MCF 10A (cell line): ENCODE measurements around the gene SACM1L. TPM values are rescaled to one million over a fixed set of nuclear protein-coding genes. Genes with fewer than 3 reads are reported as not detected.

ENCODE experiments used
- BruUV-seq: library from RNA; stranded (reverse); fragments of 400-500 nt; replicated peaks from 2 replicates; lab custom pipeline; 2021; lab: Mats Ljungman, UMichigan
- CTCF ChIA-PET: fragments of 300-600 bp; sonication (Branson Sonifier 250); formaldehyde crosslinking; extraction: SDS; loops from one replicate; lab custom pipeline; 2021; ENCODE audit warnings: antibody characterized with exemption, inconsistent platforms; lab: Yijun Ruan, JAX
- POLR2A ChIA-PET: fragments of 300-600, 350-650 bp; sonication (Branson Sonifier 250); formaldehyde crosslinking; extraction: SDS; loops from one replicate; lab custom pipeline; 2020; ENCODE audit warnings: antibody characterized with exemption, inconsistent platforms; lab: Yijun Ruan, JAX
- DNase-seq: peaks from one replicate; pipeline ENCODE4 v3.0.0-alpha.2; 2018; ENCODE audit not compliant: unreplicated experiment
- H3K27ac Mint-ChIP-seq: one replicate; pipeline ENCODE4 v1.8.0; 2022; ENCODE audit warnings: mild to moderate bottlenecking, low read depth, mixed read lengths; ENCODE audit not compliant: unreplicated experiment
- H3K27me3 Mint-ChIP-seq: one replicate; pipeline ENCODE4 v1.8.0; 2022; ENCODE audit warnings: mixed read lengths; ENCODE audit not compliant: insufficient read depth, unreplicated experiment
- H3K36me3 Mint-ChIP-seq: one replicate; pipeline ENCODE4 v1.8.0; 2022; ENCODE audit warnings: mild to moderate bottlenecking, moderate library complexity, mixed read lengths; ENCODE audit not compliant: insufficient read depth, unreplicated experiment
- H3K4me1 Mint-ChIP-seq: one replicate; pipeline ENCODE4 v1.8.0; 2022; ENCODE audit warnings: mixed read lengths; ENCODE audit not compliant: insufficient read depth, unreplicated experiment
- H3K4me3 Mint-ChIP-seq: one replicate; pipeline ENCODE4 v1.8.0; 2022; ENCODE audit warnings: mild to moderate bottlenecking, moderate library complexity, mixed read lengths; ENCODE audit not compliant: unreplicated experiment
- H3K9me3 Mint-ChIP-seq: one replicate; pipeline ENCODE4 v1.8.0; 2022; ENCODE audit warnings: mixed read lengths; ENCODE audit not compliant: unreplicated experiment
- CTCF ChIP-seq: fragments of 200-600 bp; IDR thresholded peaks from one replicate; pipeline ENCODE4 v1.8.0; 2022; ENCODE audit warnings: antibody characterized with exemption, mild to moderate bottlenecking; ENCODE audit not compliant: unreplicated experiment
- intact Hi-C: fragments of 100-400 bp; cut with micrococcal nuclease; formaldehyde crosslinking; loops from 2 replicates; pipeline ENCODE4 v1.14.1; 2022
- total RNA-seq: library from RNA; stranded (reverse); gene quantifications from 2 replicates; pipeline ENCODE4 v1.2.3, GENCODE V29; 2022

Gene SACM1L
- total RNA-seq, 1 experiment from 2014 or later = 39.3 TPM

GRCh38 chr3:45782381-45782780 lies 93.2 kb downstream of the SACM1L start:
- intact Hi-C loops = no loop called here
- POLR2A ChIA-PET = no interaction called here
- BruUV-seq = no TSS peak
- Mint-ChIP-seq H3K27ac (no peak overlapping the region), H3K36me3 (no peaks in the 10 kb centered on the region), H3K9me3 (no peaks in the 10 kb centered on the region), H3K27me3 (peaks cover 21% of the 10 kb centered on the region), H3K4me1 (no peaks in the 10 kb centered on the region), H3K4me3 (no peak overlapping the region)
- CTCF ChIA-PET = interaction anchor here (0.6 kb wide), 1 partner anchor 16 kb away, joined by 3 read pairs; no protein-coding TSS in a partner anchor
- TF ChIP-seq CTCF = no peak
- no peak for DNase-seq

- CTCF ChIA-PET = no interaction called here
- Mint-ChIP-seq H3K4me1 (no peaks in the 10 kb centered on the region), H3K9me3 (no peaks in the 10 kb centered on the region), H3K27me3 (peaks cover 25% of the 10 kb centered on the region), H3K4me3 (no peak overlapping the region), H3K36me3 (no peaks in the 10 kb centered on the region), H3K27ac (no peak overlapping the region)
- TF ChIP-seq CTCF = no peak
- POLR2A ChIA-PET = interaction anchor here (0.6 kb wide), 1 partner anchor 141 kb away, joined by 3 read pairs; no protein-coding TSS in a partner anchor
- DNase-seq = no peak
- intact Hi-C loops = no loop called here
- no TSS peak for BruUV-seq
Observed at GRCh38 chr3:45783667-45784066, 94.5 kb downstream of the SACM1L start.

GRCh38 chr3:45785605-45786150 lies 96.5 kb downstream of the SACM1L start:
- TF ChIP-seq CTCF = no peak
- no peak overlapping the region for H3K4me3 Mint-ChIP-seq
- no peaks in the 10 kb centered on the region for H3K36me3 Mint-ChIP-seq
- no peak for DNase-seq
- peaks cover 34% of the 10 kb centered on the region for H3K27me3 Mint-ChIP-seq
- CTCF ChIA-PET = no interaction called here
- POLR2A ChIA-PET = no interaction called here
- no TSS peak for BruUV-seq
- H3K9me3 Mint-ChIP-seq = peaks cover 15% of the 10 kb centered on the region
- H3K27ac Mint-ChIP-seq = no peak overlapping the region
- no peaks in the 10 kb centered on the region for H3K4me1 Mint-ChIP-seq
- intact Hi-C loops = no loop called here

GRCh38 chr3:45786801-45787495 lies 97.8 kb downstream of the SACM1L start:
- H3K27me3 Mint-ChIP-seq = peaks cover 40% of the 10 kb centered on the region
- BruUV-seq = no TSS peak
- no peak overlapping the region for H3K4me3 Mint-ChIP-seq
- CTCF ChIA-PET = interaction anchor here (0.6 kb wide), 1 partner anchor 25 kb away, joined by 5 read pairs; no protein-coding TSS in a partner anchor
- peaks cover 17% of the 10 kb centered on the region for H3K9me3 Mint-ChIP-seq
- POLR2A ChIA-PET = no interaction called here
- no peak for TF ChIP-seq CTCF
- no peaks in the 10 kb centered on the region for H3K36me3 Mint-ChIP-seq
- no peak for DNase-seq
- no peak overlapping the region for H3K27ac Mint-ChIP-seq
- intact Hi-C loops = no loop called here
- H3K4me1 Mint-ChIP-seq = no peaks in the 10 kb centered on the region
